SH-SY5Y (cell line): Measurements from ENCODE around the gene RNF145.

Source experiments
- GATA2 ChIP-seq: IDR thresholded peaks from 2 replicates; pipeline ENCODE4 v1.6.1; 2011; ENCODE audit warnings: mild to moderate bottlenecking, low read depth, low read length
- GATA3 ChIP-seq: IDR thresholded peaks from 2 replicates; pipeline ENCODE4 v1.6.1; 2011; ENCODE audit warnings: low read depth, mild to moderate bottlenecking, low read length, moderate library complexity

DNA sequence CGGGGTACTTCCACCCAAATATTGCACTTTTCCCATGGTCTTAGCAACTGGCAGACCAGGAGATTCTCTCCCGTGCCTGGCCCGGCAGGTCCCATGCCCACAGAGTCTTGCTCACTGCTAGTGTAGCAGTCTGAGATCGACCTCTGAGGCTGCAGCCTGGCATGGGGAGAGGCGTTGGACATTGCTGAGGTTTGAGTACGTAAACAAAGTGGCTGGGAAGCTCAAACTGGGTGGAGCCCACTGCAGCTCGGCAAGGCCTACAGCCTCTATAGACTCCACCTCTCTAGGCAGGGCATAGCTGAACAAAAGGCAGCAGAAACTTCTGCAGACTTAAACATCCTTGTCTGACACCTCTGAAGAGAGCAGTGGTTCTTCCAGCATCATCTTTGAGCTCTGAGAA lies 69.6 kb downstream of the RNF145 start:
- TF ChIP-seq GATA2 (no peak), GATA3 (no peak)
